Measurements from ENCODE around the gene TNFRSF8. TPM values are rescaled to one million over a fixed set of nuclear protein-coding genes. Genes with fewer than 3 reads are reported as not detected.

Gene TNFRSF8
- total RNA-seq, 2 experiments from 2014 or later: 1.5 to 1.8 TPM

GRCh38 chr1:12016182-12016581 lies 46.9 kb upstream of the TNFRSF8 start:
- Mint-ChIP-seq H3K4me1 (ENCODE audit: low read depth) (peaks cover 25% of the 10 kb centered on the region), H3K4me3 (no peak overlapping the region), H3K27ac (no peak overlapping the region), H3K27me3 (no peaks in the 10 kb centered on the region), H3K9me3 (no peaks in the 10 kb centered on the region), H3K36me3 (ENCODE audit: low read depth) (peaks cover 15% of the 10 kb centered on the region)
- ChIA-PET CTCF (interaction anchor here (1.6 kb wide), 1 partner anchor 16 kb away, joined by 3 read pairs; no protein-coding TSS in a partner anchor), POLR2A (interaction anchor here (1.1 to 1.5 kb wide), 3 partner anchors 15 to 108 kb away, joined by 3 to 4 read pairs (median 3); no protein-coding TSS in a partner anchor)
- intact Hi-C loops (cut with micrococcal nuclease): no loop called here
- TF ChIP-seq, protein P1, sequence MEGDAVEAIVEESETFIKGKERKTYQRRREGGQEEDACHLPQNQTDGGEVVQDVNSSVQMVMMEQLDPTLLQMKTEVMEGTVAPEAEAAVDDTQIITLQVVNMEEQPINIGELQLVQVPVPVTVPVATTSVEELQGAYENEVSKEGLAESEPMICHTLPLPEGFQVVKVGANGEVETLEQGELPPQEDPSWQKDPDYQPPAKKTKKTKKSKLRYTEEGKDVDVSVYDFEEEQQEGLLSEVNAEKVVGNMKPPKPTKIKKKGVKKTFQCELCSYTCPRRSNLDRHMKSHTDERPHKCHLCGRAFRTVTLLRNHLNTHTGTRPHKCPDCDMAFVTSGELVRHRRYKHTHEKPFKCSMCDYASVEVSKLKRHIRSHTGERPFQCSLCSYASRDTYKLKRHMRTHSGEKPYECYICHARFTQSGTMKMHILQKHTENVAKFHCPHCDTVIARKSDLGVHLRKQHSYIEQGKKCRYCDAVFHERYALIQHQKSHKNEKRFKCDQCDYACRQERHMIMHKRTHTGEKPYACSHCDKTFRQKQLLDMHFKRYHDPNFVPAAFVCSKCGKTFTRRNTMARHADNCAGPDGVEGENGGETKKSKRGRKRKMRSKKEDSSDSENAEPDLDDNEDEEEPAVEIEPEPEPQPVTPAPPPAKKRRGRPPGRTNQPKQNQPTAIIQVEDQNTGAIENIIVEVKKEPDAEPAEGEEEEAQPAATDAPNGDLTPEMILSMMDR (IDR thresholded peaks at IDR 0.05): no peak
- ATAC-seq (no peak), DNase-seq (no peak)

DNA sequence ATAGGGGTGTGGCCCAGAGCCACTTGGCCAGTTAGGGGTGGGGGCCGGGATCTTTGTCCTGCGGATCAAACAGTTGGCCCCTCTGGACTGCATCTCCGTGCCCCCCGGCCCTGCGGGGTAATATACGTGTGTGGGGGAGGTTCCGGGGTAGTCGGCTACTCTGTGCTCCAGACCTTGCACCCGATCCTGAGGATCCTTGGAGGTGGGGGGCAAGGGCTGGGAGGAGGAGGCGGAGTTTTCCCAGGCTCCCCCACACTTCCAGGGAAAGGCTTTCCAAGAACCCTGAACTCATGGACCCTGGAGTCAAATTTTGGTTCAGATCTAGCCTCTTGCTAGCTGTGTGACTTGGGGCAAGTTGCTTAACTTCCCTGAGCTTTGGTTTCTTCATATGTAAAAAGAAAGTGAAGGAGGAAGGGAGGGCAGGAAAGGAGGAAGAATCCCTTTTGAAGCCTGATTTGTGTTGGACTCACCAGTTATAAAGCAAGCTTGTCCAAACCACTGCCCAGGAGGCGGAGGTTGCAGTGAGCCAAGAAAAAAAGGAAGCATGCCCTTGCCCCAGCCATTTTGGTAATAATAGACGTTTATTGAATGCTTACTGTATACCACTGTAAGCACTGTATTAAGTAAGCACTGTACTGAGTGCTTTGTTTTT lies 43.1 kb upstream of the TNFRSF8 start:
- DNase-seq (no peak), ATAC-seq (no peak)
- H3K4me3 Mint-ChIP-seq: peak overlapping the region; percentile 81
- intact Hi-C loops (cut with micrococcal nuclease): no loop called here
- TF ChIP-seq, protein P1 (IDR thresholded peaks at IDR 0.05): no peak
- ChIA-PET POLR2A (interaction anchor here (0.9 to 4.4 kb wide), 7 partner anchors 10 to 111 kb away, joined by 3 to 57 read pairs (median 4); partner anchors contain the start of gene MFN2), CTCF (interaction anchor here (0.7 to 2.4 kb wide), 3 partner anchors 11 to 581 kb away, joined by 3 to 8 read pairs (median 4); no protein-coding TSS in a partner anchor)
- no peaks in the 10 kb centered on the region for H3K27me3 Mint-ChIP-seq
- H3K4me1 Mint-ChIP-seq (ENCODE audit: low read depth): peaks cover 5% of the 10 kb centered on the region
- peaks cover 7% of the 10 kb centered on the region for H3K36me3 Mint-ChIP-seq (ENCODE audit: low read depth)
- no peaks in the 10 kb centered on the region for H3K9me3 Mint-ChIP-seq
- peak overlapping the region; percentile 49 for H3K27ac Mint-ChIP-seq

- TF ChIP-seq, protein P1 (IDR thresholded peaks at IDR 0.05): no peak
- Mint-ChIP-seq H3K4me3 (no peak overlapping the region), H3K36me3 (ENCODE audit: low read depth) (peaks cover 17% of the 10 kb centered on the region), H3K27me3 (no peaks in the 10 kb centered on the region), H3K27ac (no peak overlapping the region), H3K9me3 (no peaks in the 10 kb centered on the region), H3K4me1 (ENCODE audit: low read depth) (peaks cover 5% of the 10 kb centered on the region)
- POLR2A ChIA-PET: interaction anchor here (1.4 to 4.4 kb wide), 3 partner anchors 41 to 112 kb away, joined by 3 to 57 read pairs (median 4); partner anchors contain the start of gene MFN2
- CTCF ChIA-PET: no interaction called here
- DNase-seq (no peak), ATAC-seq (no peak)
- intact Hi-C loops (cut with micrococcal nuclease): no loop called here
These were observed 41.5 kb upstream of the TNFRSF8 start for GRCh38 chr1:12021616-12022015.

DNA sequence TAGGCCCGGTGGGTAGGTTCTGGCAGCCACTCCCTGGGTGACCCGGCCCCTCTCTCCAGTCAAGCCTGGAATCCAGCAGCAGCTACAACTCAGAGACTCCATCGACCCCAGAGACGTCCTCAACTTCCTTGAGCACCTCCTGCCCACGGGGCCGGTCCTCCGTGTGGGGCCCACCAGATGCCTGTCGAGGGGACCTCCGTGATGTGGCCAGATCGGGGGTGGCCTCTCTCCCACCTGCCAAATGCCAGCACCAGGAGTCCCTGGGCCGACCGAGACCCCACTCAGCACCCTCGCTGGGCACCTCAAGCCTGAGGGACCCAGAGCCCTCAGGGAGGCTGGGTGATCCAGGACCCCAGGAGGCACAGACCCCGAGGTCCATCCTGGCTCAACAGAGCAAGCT lies 41.1 kb upstream of the TNFRSF8 start:
- Mint-ChIP-seq H3K4me3 (no peak overlapping the region), H3K27me3 (no peaks in the 10 kb centered on the region), H3K36me3 (ENCODE audit: low read depth) (peaks cover 19% of the 10 kb centered on the region), H3K27ac (no peak overlapping the region), H3K4me1 (ENCODE audit: low read depth) (peaks cover 5% of the 10 kb centered on the region), H3K9me3 (no peaks in the 10 kb centered on the region)
- ATAC-seq (no peak), DNase-seq (no peak)
- TF ChIP-seq, protein P1 (IDR thresholded peaks at IDR 0.05): no peak
- POLR2A ChIA-PET: interaction anchor here (1.4 to 4.4 kb wide), 3 partner anchors 41 to 113 kb away, joined by 3 to 57 read pairs (median 4); partner anchors contain the start of gene MFN2
- CTCF ChIA-PET: no interaction called here
- intact Hi-C loops (cut with micrococcal nuclease): no loop called here

DNA sequence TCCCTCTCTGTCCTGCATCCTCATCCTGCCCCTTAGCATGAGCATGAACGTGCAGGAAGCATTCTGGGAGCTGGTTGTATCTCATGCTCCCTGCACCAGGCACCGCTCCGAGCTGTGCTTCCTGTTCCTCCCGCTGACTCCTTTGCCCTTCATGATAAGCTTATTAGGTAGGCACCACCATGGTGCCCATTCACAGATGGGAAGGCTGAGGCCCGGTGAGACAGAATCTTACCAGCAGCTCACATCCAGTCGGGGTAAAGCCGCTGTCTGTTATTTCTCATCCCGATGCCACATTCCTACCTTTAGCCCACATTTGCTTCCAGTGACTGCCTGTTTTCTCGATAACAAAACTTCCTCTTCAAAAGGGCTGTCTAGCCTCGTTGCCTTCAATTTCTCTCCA lies 36.5 kb upstream of the TNFRSF8 start:
- ATAC-seq (no peak), DNase-seq (no peak)
- no peak overlapping the region for H3K27ac Mint-ChIP-seq
- H3K9me3 Mint-ChIP-seq: no peaks in the 10 kb centered on the region
- CTCF ChIA-PET: interaction anchor here (0.5 to 1.1 kb wide), 2 partner anchors 23 to 53 kb away, joined by 3 read pairs; no protein-coding TSS in a partner anchor
- POLR2A ChIA-PET: interaction anchor here (0.6 to 1.5 kb wide), 3 partner anchors 117 to 373 kb away, joined by 4 to 8 read pairs (median 5); no protein-coding TSS in a partner anchor
- no peaks in the 10 kb centered on the region for H3K27me3 Mint-ChIP-seq
- H3K4me3 Mint-ChIP-seq: no peak overlapping the region
- H3K36me3 Mint-ChIP-seq (ENCODE audit: low read depth): peaks cover 32% of the 10 kb centered on the region
- TF ChIP-seq, protein P1 (IDR thresholded peaks at IDR 0.05): no peak
- peaks cover 2% of the 10 kb centered on the region for H3K4me1 Mint-ChIP-seq (ENCODE audit: low read depth)
- intact Hi-C loops (cut with micrococcal nuclease): no loop called here
